ENCODE results near the gene FXYD6.

Gene FXYD6

GRCh38 chr11:117831661-117832415 lies 44.6 kb downstream of the FXYD6 start:
- in situ Hi-C loops (cut with HindIII; ENCODE audit: low pct_unique_long_range_greater_than_20kb, low sequenced_read_pairs), result no loop called here
- DNase-seq (ENCODE audit: low read depth in 1 of 2, low spot score in 1 of 2), result no peak
- no peak for TF ChIP-seq JUND (IDR thresholded peaks at IDR 0.05; ENCODE audit: low read depth)

GRCh38 chr11:117830674-117831351 lies 45.6 kb downstream of the FXYD6 start:
- TF ChIP-seq JUND (IDR thresholded peaks at IDR 0.05; ENCODE audit: low read depth), result no peak
- in situ Hi-C loops (cut with HindIII; ENCODE audit: low pct_unique_long_range_greater_than_20kb, low sequenced_read_pairs), result no loop called here
- DNase-seq (ENCODE audit: low read depth in 1 of 2, low spot score in 1 of 2), result no peak

- no peak for DNase-seq (ENCODE audit: low read depth in 1 of 2, low spot score in 1 of 2)
- in situ Hi-C loops (cut with HindIII; ENCODE audit: low pct_unique_long_range_greater_than_20kb, low sequenced_read_pairs), result no loop called here
- no peak for TF ChIP-seq JUND (IDR thresholded peaks at IDR 0.05; ENCODE audit: low read depth)
These were observed 46.4 kb downstream of the FXYD6 start for GRCh38 chr11:117830072-117830471.

GRCh38 chr11:117829369-117829725 lies 47.1 kb downstream of the FXYD6 start:
- in situ Hi-C loops (cut with HindIII; ENCODE audit: low pct_unique_long_range_greater_than_20kb, low sequenced_read_pairs), result no loop called here
- no peak for TF ChIP-seq JUND (IDR thresholded peaks at IDR 0.05; ENCODE audit: low read depth)
- DNase-seq (ENCODE audit: low read depth in 1 of 2, low spot score in 1 of 2), result no peak

- TF ChIP-seq JUND (IDR thresholded peaks at IDR 0.05; ENCODE audit: low read depth), result no peak
- in situ Hi-C loops (cut with HindIII; ENCODE audit: low pct_unique_long_range_greater_than_20kb, low sequenced_read_pairs), result no loop called here
- DNase-seq (ENCODE audit: low read depth in 1 of 2, low spot score in 1 of 2), result no peak
These were observed 47.7 kb downstream of the FXYD6 start for GRCh38 chr11:117828611-117829368.

GRCh38 chr11:117827521-117828511 lies 48.6 kb downstream of the FXYD6 start:
- no peak for DNase-seq (ENCODE audit: low read depth in 1 of 2, low spot score in 1 of 2)
- in situ Hi-C loops (cut with HindIII; ENCODE audit: low pct_unique_long_range_greater_than_20kb, low sequenced_read_pairs), result no loop called here
- no peak for TF ChIP-seq JUND (IDR thresholded peaks at IDR 0.05; ENCODE audit: low read depth)

GRCh38 chr11:117826832-117827231 lies 49.6 kb downstream of the FXYD6 start:
- in situ Hi-C loops (cut with HindIII; ENCODE audit: low pct_unique_long_range_greater_than_20kb, low sequenced_read_pairs), result no loop called here
- DNase-seq (ENCODE audit: low read depth in 1 of 2, low spot score in 1 of 2), result no peak
- no peak for TF ChIP-seq JUND (IDR thresholded peaks at IDR 0.05; ENCODE audit: low read depth)

GRCh38 chr11:117826190-117826570 lies 50.3 kb downstream of the FXYD6 start:
- no peak for TF ChIP-seq JUND (IDR thresholded peaks at IDR 0.05; ENCODE audit: low read depth)
- in situ Hi-C loops (cut with HindIII; ENCODE audit: low pct_unique_long_range_greater_than_20kb, low sequenced_read_pairs), result no loop called here
- no peak for DNase-seq (ENCODE audit: low read depth in 1 of 2, low spot score in 1 of 2)

- in situ Hi-C loops (cut with HindIII; ENCODE audit: low pct_unique_long_range_greater_than_20kb, low sequenced_read_pairs), result no loop called here
- no peak for TF ChIP-seq JUND (IDR thresholded peaks at IDR 0.05; ENCODE audit: low read depth)
- no peak for DNase-seq (ENCODE audit: low read depth in 1 of 2, low spot score in 1 of 2)
These were observed 50.8 kb downstream of the FXYD6 start for GRCh38 chr11:117825538-117826189.

GRCh38 chr11:117824571-117825537 lies 51.6 kb downstream of the FXYD6 start, which contains the start of gene FXYD2:
FXYD2 (minus strand) TSS chr11:117824744; CDS start chr11:117824678, 66 bp downstream.
- in situ Hi-C loops (cut with HindIII; ENCODE audit: low pct_unique_long_range_greater_than_20kb, low sequenced_read_pairs), result loop anchor here (25.0 kb wide), 1 partner anchor 388 kb away; no protein-coding TSS in a partner anchor
- no peak for TF ChIP-seq JUND (IDR thresholded peaks at IDR 0.05; ENCODE audit: low read depth)
- DNase-seq (ENCODE audit: low read depth in 1 of 2, low spot score in 1 of 2), result no peak

Measured in T47D (cell line).